H1 (cell line): ENCODE results near the gene GABRB2. TPM values are rescaled to one million over a fixed set of nuclear protein-coding genes. Genes with fewer than 3 reads are reported as not detected.

Experiments
- CTCF ChIA-PET: fragments of 300-600 bp; sonication (Branson Sonifier 250); formaldehyde crosslinking; loops from one replicate; lab custom pipeline; 2021; ENCODE audit not compliant: partially characterized antibody; lab: Charles Lee
- POLR2A ChIA-PET: fragments of 300-600 bp; sonication (Branson Sonifier 250); formaldehyde crosslinking; loops from one replicate; lab custom pipeline; 2021; ENCODE audit warnings: inconsistent platforms; ENCODE audit not compliant: partially characterized antibody; lab: Charles Lee
- DNase-seq, 2 experiments: peaks; one replicate each; pipeline versions ENCODE4 v3.0.0 to v3.0.0-alpha.2; 2010 to 2022; ENCODE audit warnings: low spot score in 2 of 2, low read depth in 1 of 2, mixed read lengths in 1 of 2
- FAIRE-seq: peaks from 2 replicates; lab custom pipeline; 2011; peaks lifted over from hg19 to GRCh38; lab: Jason Lieb, UNC
- H2AFZ ChIP-seq: 2 replicates; pipeline ENCODE4 v1.8.1; 2012; ENCODE audit warnings: low read length, inconsistent platforms
- H2AK5ac ChIP-seq: 2 replicates; pipeline ENCODE4 v1.6.1; 2013; ENCODE audit warnings: low read depth, low read length
- H2BK120ac ChIP-seq: replicated peaks from 2 replicates; pipeline ENCODE3; 2013; ENCODE audit warnings: low read depth, low read length, inconsistent platforms
- H2BK12ac ChIP-seq: 2 replicates; pipeline ENCODE4 v1.6.1; 2013; ENCODE audit warnings: low read depth, low read length
- H2BK15ac ChIP-seq: 2 replicates; pipeline ENCODE4 v1.6.1; 2013; ENCODE audit warnings: low read length
- H2BK20ac ChIP-seq: 2 replicates; pipeline ENCODE4 v1.6.1; 2013; ENCODE audit warnings: low read length
- H2BK5ac ChIP-seq: 2 replicates; pipeline ENCODE4 v1.6.1; 2013; ENCODE audit warnings: low read depth, low read length
- H3K14ac ChIP-seq: 2 replicates; pipeline ENCODE4 v1.6.1; 2013; ENCODE audit warnings: inconsistent platforms; ENCODE audit not compliant: insufficient read length
- H3K18ac ChIP-seq: 2 replicates; pipeline ENCODE4 v1.6.1; 2013; ENCODE audit warnings: low read length; ENCODE audit errors: extremely low read depth
- H3K23ac ChIP-seq: 2 replicates; pipeline ENCODE4 v1.6.1; 2013; ENCODE audit warnings: inconsistent platforms; ENCODE audit not compliant: insufficient read length
- H3K23me2 ChIP-seq: 2 replicates; pipeline ENCODE4 v1.6.1; 2013; ENCODE audit warnings: low read depth, low read length
- H3K27ac ChIP-seq: 2 replicates; pipeline ENCODE4 v1.6.1; 2011; ENCODE audit warnings: low read depth, low read length, inconsistent platforms
- H3K27me3 ChIP-seq, 4 experiments: replicated peaks in 1 of 4; 1 replicate in 1 of 4; 2 replicates in 3 of 4; pipeline versions ENCODE4 v1.6.1 to v1.8.1; 2011 to 2013; ENCODE audit warnings: low read length in 3 of 4, mild to moderate bottlenecking in 3 of 4, inconsistent platforms in 2 of 4, mixed read lengths in 2 of 4, moderate library complexity in 1 of 4; ENCODE audit not compliant: control insufficient read depth in 3 of 4, insufficient read depth in 3 of 4; ENCODE audit errors: extremely low read depth in 1 of 4
- H3K36me3 ChIP-seq, 4 experiments: 2 replicates each; pipeline versions ENCODE4 v1.6.1 to v1.8.1; 2011 to 2013; ENCODE audit warnings: mild to moderate bottlenecking in 4 of 4, low read length in 3 of 4, moderate library complexity in 2 of 4, control low read depth in 1 of 4, inconsistent platforms in 1 of 4; ENCODE audit not compliant: insufficient read depth in 4 of 4, control insufficient read depth in 2 of 4
- H3K4ac ChIP-seq: replicated peaks from 2 replicates; pipeline ENCODE3; 2013; ENCODE audit warnings: low read length, low read depth, mixed read lengths, inconsistent platforms; ENCODE audit not compliant: insufficient read length
- H3K4me1 ChIP-seq, 4 experiments: replicated peaks in 1 of 4; 1 replicate in 1 of 4; 2 replicates in 3 of 4; pipeline versions ENCODE4 v1.6.1 to v1.8.1; 2011 to 2013; ENCODE audit warnings: low read length in 3 of 4, inconsistent platforms in 2 of 4, mixed read lengths in 1 of 4; ENCODE audit not compliant: insufficient read depth in 4 of 4, control insufficient read depth in 3 of 4
- H3K4me2 ChIP-seq, 2 experiments: 2 replicates each; pipeline versions ENCODE4 v1.6.1 to v1.8.1; 2011 to 2013; ENCODE audit warnings: low read depth in 2 of 2, low read length in 2 of 2, control low read depth in 1 of 2, inconsistent platforms in 1 of 2, mild to moderate bottlenecking in 1 of 2; ENCODE audit not compliant: insufficient read depth in 1 of 2
- H3K4me3 ChIP-seq, 4 experiments: fragments of 200-600, 300-600 bp in 1 of 4; sonication (generic), shearing (Covaris generic), sonication (Bioruptor Twin) in 1 of 4; 2 replicates each; pipeline versions ENCODE4 v1.5.1 to v1.8.1; 2011 to 2016; ENCODE audit warnings: low read length in 4 of 4, low read depth in 3 of 4, control low read depth in 2 of 4, inconsistent platforms in 2 of 4, mild to moderate bottlenecking in 2 of 4, mixed read lengths in 1 of 4, moderate library complexity in 1 of 4; ENCODE audit not compliant: insufficient read depth in 2 of 4; ENCODE audit errors: extremely low read depth in 1 of 4
- H3K56ac ChIP-seq: replicated peaks from 2 replicates; pipeline ENCODE3; 2013; ENCODE audit warnings: low read depth, mild to moderate bottlenecking, mixed read lengths, low read length, inconsistent platforms; ENCODE audit not compliant: insufficient read length
- H3K79me1 ChIP-seq: 2 replicates; pipeline ENCODE4 v1.6.1; 2013; ENCODE audit warnings: low read depth, low read length, control low read depth
- H3K79me2 ChIP-seq, 2 experiments: 2 replicates each; pipeline versions ENCODE4 v1.6.1 to v1.8.1; 2012 to 2013; ENCODE audit warnings: low read length in 2 of 2, mild to moderate bottlenecking in 2 of 2, inconsistent platforms in 1 of 2; ENCODE audit not compliant: insufficient read depth in 2 of 2, control insufficient read depth in 1 of 2
- H3K9ac ChIP-seq, 4 experiments: replicated peaks in 1 of 4; 1 replicate in 1 of 4; 2 replicates in 3 of 4; pipeline versions ENCODE4 v1.6.1 to v1.8.1; 2011 to 2013; ENCODE audit warnings: low read depth in 3 of 4, low read length in 3 of 4, control low read depth in 2 of 4, mild to moderate bottlenecking in 2 of 4, moderate library complexity in 2 of 4, inconsistent platforms in 1 of 4; ENCODE audit errors: extremely low read depth in 1 of 4
- H3K9me3 ChIP-seq, 2 experiments: 2 replicates each; pipeline versions ENCODE4 v1.6.1 to v1.8.1; 2012 to 2013; ENCODE audit warnings: mild to moderate bottlenecking in 2 of 2, moderate library complexity in 2 of 2, control low read depth in 1 of 2, inconsistent platforms in 1 of 2, low read depth in 1 of 2, low read length in 1 of 2, mixed read lengths in 1 of 2; ENCODE audit not compliant: insufficient read depth in 2 of 2
- H4K20me1 ChIP-seq, 2 experiments: replicated peaks in 1 of 2; 2 replicates each; pipeline versions ENCODE3 to v1.8.1; 2011 to 2013; ENCODE audit warnings: inconsistent platforms in 2 of 2, low read length in 2 of 2, mild to moderate bottlenecking in 1 of 2; ENCODE audit not compliant: insufficient read depth in 2 of 2, control insufficient read depth in 1 of 2
- H4K5ac ChIP-seq: 2 replicates; pipeline ENCODE4 v1.6.1; 2013; ENCODE audit warnings: low read length, low read depth, mixed read lengths, inconsistent platforms; ENCODE audit not compliant: insufficient read length
- H4K8ac ChIP-seq: 2 replicates; pipeline ENCODE4 v1.8.0; 2013; ENCODE audit warnings: mild to moderate bottlenecking, moderate library complexity, low read length, inconsistent platforms; ENCODE audit not compliant: insufficient read depth; ENCODE audit errors: extremely low read depth
- H4K91ac ChIP-seq: replicated peaks from 2 replicates; pipeline ENCODE3; 2013; ENCODE audit warnings: low read length, mixed read lengths, inconsistent platforms; ENCODE audit not compliant: insufficient read length
- CBX5 ChIP-seq: fragments of 300-800, 300-1000 bp; sonication (generic); IDR thresholded peaks from 2 replicates; pipeline ENCODE4 v1.7.1; 2016; ENCODE audit warnings: antibody characterized with exemption, low read length, low read depth
- CREB1 ChIP-seq: IDR thresholded peaks from 2 replicates; pipeline ENCODE4 v1.6.1; 2012; ENCODE audit warnings: inconsistent platforms
- E2F6 ChIP-seq: IDR thresholded peaks from 2 replicates; pipeline ENCODE4 v1.6.1; 2012; ENCODE audit warnings: inconsistent platforms
- EZH2 ChIP-seq: fragments of 200-600 bp; sonication (generic); IDR thresholded peaks from 2 replicates; pipeline ENCODE4 v1.7.1; 2012; ENCODE audit warnings: low read depth, mild to moderate bottlenecking, moderate library complexity, low read length, inconsistent platforms; ENCODE audit not compliant: severe bottlenecking
- NANOG ChIP-seq: IDR thresholded peaks from 2 replicates; pipeline ENCODE4 v1.6.1; 2011; ENCODE audit warnings: low read length, low read depth, mild to moderate bottlenecking, inconsistent platforms; ENCODE audit not compliant: insufficient read depth, poor library complexity, severe bottlenecking
- RNF2 ChIP-seq: fragments of 200-900, 300-1000 bp; sonication (generic); IDR thresholded peaks from 2 replicates; pipeline ENCODE4 v1.7.1; 2016; ENCODE audit warnings: borderline replicate concordance, low read depth, mild to moderate bottlenecking, antibody characterized with exemption, low read length; ENCODE audit not compliant: poor library complexity, severe bottlenecking; ENCODE audit errors: missing control alignments
- WGBS, 2 experiments: shearing (Covaris generic) in 1 of 2; methylation state at CpG; one replicate each; pipeline versions ENCODE4 v1.1.6 to v1.1.7; 2013 to 2015; ENCODE audit warnings: low lambda C conversion rate in 2 of 2, mixed read lengths in 2 of 2, inconsistent platforms in 1 of 2, low coverage in 1 of 2, missing lambda C conversion rate in 1 of 2; ENCODE audit not compliant: insufficient replicate concordance in 2 of 2, insufficient coverage in 1 of 2, insufficient read length in 1 of 2; ENCODE audit errors: extremely low coverage in 1 of 2, missing lambda C conversion rate in 1 of 2; 5-methylcytosine and 5-hydroxymethylcytosine counted together
- polyA plus RNA-seq, 7 experiments: library from polyadenylated mRNA; depleted of rRNA in 3 of 7; stranded (reverse) in 5 of 7; unstranded in 2 of 7; fragments of >200 nt in 5 of 7; fragments of 200-250 nt in 2 of 7; gene quantifications; 1 replicate in 5 of 7; 2 replicates in 1 of 7; 4 replicates in 1 of 7; pipeline versions ENCODE4 v1.2.1 to v1.2.3, GENCODE V29; 2011 to 2013; ENCODE audit warnings: missing spikeins in 2 of 7, mixed read lengths in 2 of 7
- total RNA-seq: library from RNA; stranded (reverse); fragmentation: NEBNext Ultra II Directional; extraction: Animal tissue kit (Norgen Biotek cat#: 25700); gene quantifications from 2 replicates; pipeline ENCODE4 v1.2.1, GENCODE V29; 2021

Gene GABRB2
- total and polyA plus RNA-seq, 2 of the 8 experiments (the other 6 are each of a cell fraction or from before 2014, with no cell fraction given) = 0.54 to 1.9 TPM

GRCh38 chr5:161409471-161409870, 137.1 kb downstream of the GABRB2 start:
- Histone ChIP-seq H4K91ac (no peak overlapping the region), H3K9me3 (no peaks in the 10 kb centered on the region), H3K79me2 (no peaks in the 10 kb centered on the region), H2BK15ac (no peak overlapping the region), H3K4me1 (no peaks in the 10 kb centered on the region), H3K23ac (no peak overlapping the region), H2BK12ac (no peak overlapping the region), H3K27ac (no peak overlapping the region), H3K4me3 (no peak overlapping the region), H3K27me3 (no peaks in the 10 kb centered on the region), H2BK5ac (no peak overlapping the region), H3K4me2 (no peak overlapping the region), H3K4ac (no peak overlapping the region), H4K5ac (no peak overlapping the region), H4K8ac (no peak overlapping the region), H3K23me2 (no peaks in the 10 kb centered on the region; the same call in 1 of the 2 replicates), H4K20me1 (no peaks in the 10 kb centered on the region), H2BK120ac (no peak overlapping the region), H2AK5ac (no peak overlapping the region), H3K36me3 (no peaks in the 10 kb centered on the region), H3K79me1 (no peaks in the 10 kb centered on the region), H3K56ac (no peak overlapping the region), H3K14ac (no peak overlapping the region), H3K9ac (no peak overlapping the region), H2BK20ac (no peak overlapping the region), H3K18ac (no peak overlapping the region), H2AFZ (no peak overlapping the region)
- CTCF ChIA-PET = interaction anchor here (0.6 kb wide), 1 partner anchor 332 kb away, joined by 3 read pairs; no protein-coding TSS in a partner anchor
- POLR2A ChIA-PET = no interaction called here
- 98% methylated on average over 2 of the region's 2 CpGs; no CpG with 5 or more reads in 1 of the 2 experiments for WGBS, 2 experiments
- FAIRE-seq = no peak
- no peak for DNase-seq
- TF ChIP-seq E2F6 = no peak
- no peak for TF ChIP-seq CBX5
- TF ChIP-seq NANOG = no peak
- no peak for TF ChIP-seq CREB1
- no peak for TF ChIP-seq RNF2
- TF ChIP-seq EZH2 = no peak
